HepG2 (cell line): ENCODE data around the gene RBM12. TPM values are rescaled to one million over a fixed set of nuclear protein-coding genes. Genes with fewer than 3 reads are reported as not detected.

Experiments used
- CREB1 ChIP-seq, 2 experiments: fragments of 450-650 bp in 1 of 2; IDR thresholded peaks; 2 replicates each; pipeline ENCODE4 v1.6.1; 2016 to 2017; ENCODE audit warnings: control low read depth in 1 of 2, mild to moderate bottlenecking in 1 of 2, missing compliant biosample characterization in 1 of 2, missing genetic modification characterization in 1 of 2
- EP300 ChIP-seq, 3 experiments: sonication (generic) in 1 of 3; formaldehyde crosslinking in 1 of 3; IDR thresholded peaks; 2 replicates each; pipeline versions ENCODE4 v1.5.1 to v1.6.1; 2011 to 2020; ENCODE audit warnings: low read depth in 2 of 3, low read length in 2 of 3, borderline replicate concordance in 1 of 3, improper control_type of control experiment in 1 of 3, mild to moderate bottlenecking in 1 of 3, missing genetic modification reagents in 1 of 3, moderate library complexity in 1 of 3
- ERF ChIP-seq: IDR thresholded peaks from 2 replicates; pipeline ENCODE4 v1.6.1; 2018; ENCODE audit warnings: missing biosample characterization, missing genetic modification reagents
- GZF1 ChIP-seq: sonication (generic); formaldehyde crosslinking; IDR thresholded peaks from 2 replicates; pipeline ENCODE4 v1.5.1; 2020; ENCODE audit warnings: mild to moderate bottlenecking, missing genetic modification reagents
- HBP1 ChIP-seq: IDR thresholded peaks from 2 replicates; pipeline ENCODE4 v1.6.1; 2016; ENCODE audit warnings: low read depth, control low read depth
- HOXA7 ChIP-seq: sonication (generic); formaldehyde crosslinking; IDR thresholded peaks from 2 replicates; pipeline ENCODE4 v1.8.1; 2022; ENCODE audit warnings: mild to moderate bottlenecking, missing genetic modification reagents, moderate library complexity
- MAFF ChIP-seq: IDR thresholded peaks from 2 replicates; pipeline ENCODE4 v1.6.1; 2011; ENCODE audit warnings: low read depth, low read length, improper control_type of control experiment
- NR3C1 ChIP-seq: sonication (generic); formaldehyde crosslinking; IDR thresholded peaks from 2 replicates; pipeline ENCODE4 v1.4.0; 2020; ENCODE audit warnings: missing genetic modification reagents
- NRL ChIP-seq: sonication (generic); formaldehyde crosslinking; IDR thresholded peaks from 2 replicates; pipeline ENCODE4 v1.5.0; 2020; ENCODE audit warnings: missing genetic modification reagents, mild to moderate bottlenecking, moderate library complexity, borderline replicate concordance
- ZFP82 ChIP-seq: sonication (generic); formaldehyde crosslinking; IDR thresholded peaks from 2 replicates; pipeline ENCODE4 v1.5.1; 2020; ENCODE audit warnings: mild to moderate bottlenecking, missing genetic modification reagents, borderline replicate concordance
- ZMYM3 ChIP-seq: sonication (generic); formaldehyde crosslinking; IDR thresholded peaks from 2 replicates; pipeline ENCODE4 v1.5.1; 2020; ENCODE audit warnings: mild to moderate bottlenecking, missing genetic modification reagents
- ZNF580 ChIP-seq: IDR thresholded peaks from 2 replicates; pipeline ENCODE4 v1.6.1; 2016; ENCODE audit warnings: low read depth, borderline replicate concordance
- polyA plus RNA-seq, 8 experiments: library from polyadenylated mRNA; depleted of rRNA in 3 of 8; stranded (reverse) in 7 of 8; unstranded in 1 of 8; fragments of >200 nt; fragmentation: Illumina TruSeq in 4 of 8; extraction: Trizol in 4 of 8; gene quantifications; 2 replicates each; pipeline versions ENCODE4 v1.2.1 to v1.2.3, GENCODE V29; 2011 to 2016; ENCODE audit warnings: low read depth in 4 of 8, missing spikeins in 1 of 8, mixed read lengths in 1 of 8; ENCODE audit not compliant: insufficient read depth in 1 of 8
- total RNA-seq, 5 experiments: library from RNA; depleted of rRNA; stranded (reverse); fragments of >200 nt; fragmentation: Illumina TruSeq; extraction: Trizol; gene quantifications; 2 replicates each; pipeline ENCODE4 v1.2.3, GENCODE V29; 2016; ENCODE audit warnings: low read depth in 1 of 5
- TF ChIP-seq, protein P1 (sequence below): sonication (generic); formaldehyde crosslinking; IDR thresholded peaks from 2 replicates; pipeline ENCODE4 v1.4.0; 2020; ENCODE audit warnings: missing genetic modification reagents
- TF ChIP-seq, protein P2 (sequence below): sonication (generic); formaldehyde crosslinking; IDR thresholded peaks from 2 replicates; pipeline ENCODE4 v1.5.0; 2020; ENCODE audit warnings: mild to moderate bottlenecking, missing genetic modification reagents, borderline replicate concordance
- TF ChIP-seq, protein P3 (sequence below): sonication (generic); formaldehyde crosslinking; IDR thresholded peaks from 2 replicates; pipeline ENCODE4 v1.4.0; 2020; ENCODE audit warnings: missing genetic modification reagents, low read depth, mild to moderate bottlenecking, borderline replicate concordance

RBM12 gene
- total and polyA plus RNA-seq, 2 of the 13 experiments (the other 11 are each of a cell fraction or from before 2014, with no cell fraction given) = 97.9 to 104 TPM

DNA sequence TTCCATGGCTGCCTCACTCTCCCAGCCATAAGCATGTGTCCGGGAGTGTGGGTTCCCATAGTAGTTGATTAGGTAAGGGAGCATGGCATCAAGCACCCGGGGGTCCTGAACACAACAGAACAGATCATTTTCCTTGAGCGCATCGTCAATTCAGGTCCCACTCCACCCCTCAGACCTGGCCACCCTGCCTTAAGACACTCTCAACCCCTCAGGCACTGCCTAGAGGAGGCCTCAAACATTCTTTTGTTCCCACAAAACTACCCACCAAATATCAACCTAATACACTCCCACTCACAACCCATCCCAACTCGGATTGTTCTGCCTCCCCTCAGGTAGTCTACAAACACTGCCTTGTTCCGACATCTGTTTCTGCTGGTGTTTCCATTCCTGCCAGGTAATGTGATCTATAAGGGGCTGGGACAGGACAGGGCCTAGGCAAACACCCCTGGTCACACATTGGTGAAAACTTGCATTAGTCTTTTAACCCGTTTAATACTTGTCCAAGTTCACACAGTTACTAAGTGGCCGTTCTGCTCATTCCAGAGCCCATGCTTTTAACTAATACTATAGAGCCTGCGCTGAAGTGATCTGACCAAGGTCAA lies 33.1 kb upstream of the RBM12 start (continued):
- TF ChIP-seq ZNF580 (peak; percentile 18; the same call in 1 of the 2 replicates), NR3C1 (CRISPR knock-in tag) (no peak), ZFP82 (CRISPR knock-in tag) (no peak), HBP1 (CRISPR knock-in tag) (0 out of 2 replicates have a peak, but pooled peaks have one; percentile 8), HOXA7 (no peak), NRL (CRISPR knock-in tag) (0 out of 2 replicates have a peak, but pooled peaks have one; percentile 29), GZF1 (0 out of 2 replicates have a peak, but pooled peaks have one; percentile 48), ERF (CRISPR knock-in tag) (no peak), ZMYM3 (CRISPR knock-in tag) (no peak), MAFF (no peak), CREB1 (IDR thresholded peaks at IDR 0.05) (no peak), CREB1 (CRISPR knock-in tag; IDR thresholded peaks at IDR 0.05) (no peak), EP300 (IDR thresholded peaks at IDR 0.05; ENCODE audit: low read depth in 2 of 2, low read length in 2 of 2) (no peak), EP300 (CRISPR knock-in tag; IDR thresholded peaks at IDR 0.05; ENCODE audit: borderline replicate concordance) (peak; percentile 33; the same call in 1 of the 2 replicates)
- TF ChIP-seq, protein P1, sequence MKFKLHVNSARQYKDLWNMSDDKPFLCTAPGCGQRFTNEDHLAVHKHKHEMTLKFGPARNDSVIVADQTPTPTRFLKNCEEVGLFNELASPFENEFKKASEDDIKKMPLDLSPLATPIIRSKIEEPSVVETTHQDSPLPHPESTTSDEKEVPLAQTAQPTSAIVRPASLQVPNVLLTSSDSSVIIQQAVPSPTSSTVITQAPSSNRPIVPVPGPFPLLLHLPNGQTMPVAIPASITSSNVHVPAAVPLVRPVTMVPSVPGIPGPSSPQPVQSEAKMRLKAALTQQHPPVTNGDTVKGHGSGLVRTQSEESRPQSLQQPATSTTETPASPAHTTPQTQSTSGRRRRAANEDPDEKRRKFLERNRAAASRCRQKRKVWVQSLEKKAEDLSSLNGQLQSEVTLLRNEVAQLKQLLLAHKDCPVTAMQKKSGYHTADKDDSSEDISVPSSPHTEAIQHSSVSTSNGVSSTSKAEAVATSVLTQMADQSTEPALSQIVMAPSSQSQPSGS = peak; percentile 39; the same call in 1 of the 2 replicates
- TF ChIP-seq, protein P2, sequence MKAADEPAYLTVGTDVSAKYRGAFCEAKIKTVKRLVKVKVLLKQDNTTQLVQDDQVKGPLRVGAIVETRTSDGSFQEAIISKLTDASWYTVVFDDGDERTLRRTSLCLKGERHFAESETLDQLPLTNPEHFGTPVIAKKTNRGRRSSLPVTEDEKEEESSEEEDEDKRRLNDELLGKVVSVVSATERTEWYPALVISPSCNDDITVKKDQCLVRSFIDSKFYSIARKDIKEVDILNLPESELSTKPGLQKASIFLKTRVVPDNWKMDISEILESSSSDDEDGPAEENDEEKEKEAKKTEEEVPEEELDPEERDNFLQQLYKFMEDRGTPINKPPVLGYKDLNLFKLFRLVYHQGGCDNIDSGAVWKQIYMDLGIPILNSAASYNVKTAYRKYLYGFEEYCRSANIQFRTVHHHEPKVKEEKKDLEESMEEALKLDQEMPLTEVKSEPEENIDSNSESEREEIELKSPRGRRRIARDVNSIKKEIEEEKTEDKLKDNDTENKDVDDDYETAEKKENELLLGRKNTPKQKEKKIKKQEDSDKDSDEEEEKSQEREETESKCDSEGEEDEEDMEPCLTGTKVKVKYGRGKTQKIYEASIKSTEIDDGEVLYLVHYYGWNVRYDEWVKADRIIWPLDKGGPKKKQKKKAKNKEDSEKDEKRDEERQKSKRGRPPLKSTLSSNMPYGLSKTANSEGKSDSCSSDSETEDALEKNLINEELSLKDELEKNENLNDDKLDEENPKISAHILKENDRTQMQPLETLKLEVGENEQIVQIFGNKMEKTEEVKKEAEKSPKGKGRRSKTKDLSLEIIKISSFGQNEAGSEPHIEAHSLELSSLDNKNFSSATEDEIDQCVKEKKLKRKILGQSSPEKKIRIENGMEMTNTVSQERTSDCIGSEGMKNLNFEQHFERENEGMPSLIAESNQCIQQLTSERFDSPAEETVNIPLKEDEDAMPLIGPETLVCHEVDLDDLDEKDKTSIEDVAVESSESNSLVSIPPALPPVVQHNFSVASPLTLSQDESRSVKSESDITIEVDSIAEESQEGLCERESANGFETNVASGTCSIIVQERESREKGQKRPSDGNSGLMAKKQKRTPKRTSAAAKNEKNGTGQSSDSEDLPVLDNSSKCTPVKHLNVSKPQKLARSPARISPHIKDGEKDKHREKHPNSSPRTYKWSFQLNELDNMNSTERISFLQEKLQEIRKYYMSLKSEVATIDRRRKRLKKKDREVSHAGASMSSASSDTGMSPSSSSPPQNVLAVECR (CRISPR knock-in tag) = no peak
- TF ChIP-seq, protein P3, sequence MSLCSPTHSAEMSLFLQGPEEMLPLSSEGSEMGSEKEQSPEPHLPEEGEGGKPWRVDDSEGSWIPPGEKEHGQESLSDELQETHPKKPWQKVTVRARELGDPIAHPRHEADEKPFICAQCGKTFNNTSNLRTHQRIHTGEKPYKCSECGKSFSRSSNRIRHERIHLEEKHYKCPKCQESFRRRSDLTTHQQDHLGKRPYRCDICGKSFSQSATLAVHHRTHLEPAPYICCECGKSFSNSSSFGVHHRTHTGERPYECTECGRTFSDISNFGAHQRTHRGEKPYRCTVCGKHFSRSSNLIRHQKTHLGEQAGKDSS (CRISPR knock-in tag) = no peak; the same call in 1 of the 2 replicates
